GM12878 (cell line): ENCODE results near the gene AOC3. TPM values are rescaled to one million over a fixed set of nuclear protein-coding genes. Genes with fewer than 3 reads are reported as not detected.

Source experiments
- ATAC-seq: fragments of 200-7000 bp; cut with Tn5 transposase; 3 replicates; pipeline ENCODE4 v1.9.1; 2020; ENCODE audit warnings: mild to moderate bottlenecking, moderate library complexity
- BruUV-seq: library from RNA; stranded (reverse); fragments of 400-500 nt; replicated peaks from 2 replicates; lab custom pipeline; 2021; lab: Mats Ljungman, UMichigan
- CTCF ChIA-PET: fragments of 300-600 bp; sonication (Branson Sonifier 250); formaldehyde crosslinking; extraction: SDS; loops from one replicate; lab custom pipeline; 2021; ENCODE audit warnings: inconsistent platforms; lab: Yijun Ruan, JAX
- POLR2A ChIA-PET: fragments of 350-600 bp; formaldehyde crosslinking; extraction: SDS; loops from one replicate; lab custom pipeline; 2021; ENCODE audit warnings: inconsistent platforms; lab: Charles Lee
- RAD21 ChIA-PET: fragments of 300-600 bp; sonication (Branson Sonifier 250); formaldehyde crosslinking; loops from one replicate; lab custom pipeline; 2023; ENCODE audit warnings: antibody characterized with exemption; ENCODE audit not compliant: unreplicated experiment; lab: Charles Lee
- SMC1A ChIA-PET: fragments of 300-600 bp; sonication (Branson Sonifier 250); formaldehyde crosslinking; loops from one replicate; lab custom pipeline; 2023; ENCODE audit not compliant: unreplicated experiment, uncharacterized antibody; lab: Charles Lee
- DNase-seq: peaks from one replicate; pipeline ENCODE4 v3.0.0-alpha.2; 2011; ENCODE audit warnings: low read depth, low spot score
- FAIRE-seq: peaks from 3 replicates; lab custom pipeline; 2011; peaks lifted over from hg19 to GRCh38; lab: Jason Lieb, UNC
- H2AFZ ChIP-seq: 2 replicates; pipeline ENCODE4 v1.6.0; 2011; ENCODE audit warnings: low read depth, low read length, control low read depth; ENCODE audit not compliant: control insufficient read depth
- H3K27ac ChIP-seq: 2 replicates; pipeline ENCODE4 v1.5.1; 2011; ENCODE audit warnings: control low read depth; ENCODE audit not compliant: control insufficient read depth, insufficient read depth
- H3K27me3 ChIP-seq, 2 experiments: replicated peaks in 1 of 2; 2 replicates each; pipeline versions ENCODE4 v1.6.0 to v1.6.1; 2011; ENCODE audit warnings: low read length in 1 of 2; ENCODE audit not compliant: control insufficient read depth in 2 of 2, insufficient read depth in 2 of 2
- H3K36me3 ChIP-seq, 2 experiments: 2 replicates each; pipeline ENCODE4 v1.5.1; 2011; ENCODE audit warnings: low read length in 1 of 2; ENCODE audit not compliant: control insufficient read depth in 2 of 2, insufficient read depth in 2 of 2
- H3K4me1 ChIP-seq: 2 replicates; pipeline ENCODE4 v1.6.1; 2011; ENCODE audit warnings: mild to moderate bottlenecking, low read length, moderate library complexity, mixed read lengths; ENCODE audit not compliant: control insufficient read depth, insufficient read depth
- H3K4me2 ChIP-seq: 2 replicates; pipeline ENCODE4 v1.6.0; 2011; ENCODE audit warnings: control low read depth; ENCODE audit not compliant: control insufficient read depth, insufficient read depth
- H3K4me3 ChIP-seq: fragments of 200-600 bp; sonication (generic); 2 replicates; pipeline ENCODE4 v1.5.1; 2016
- H3K79me2 ChIP-seq: 2 replicates; pipeline ENCODE4 v1.6.0; 2011; ENCODE audit warnings: low read length; ENCODE audit not compliant: control insufficient read depth, insufficient read depth
- H3K9ac ChIP-seq: 2 replicates; pipeline ENCODE4 v1.8.0; 2011; ENCODE audit warnings: low read length, control low read depth, mixed read lengths; ENCODE audit not compliant: control insufficient read depth, insufficient read depth
- H3K9me3 ChIP-seq: replicated peaks from 3 replicates; pipeline ENCODE4 v1.5.1; 2011; ENCODE audit warnings: mild to moderate bottlenecking, low read length; ENCODE audit not compliant: control insufficient read depth, insufficient read depth
- H4K20me1 ChIP-seq: 2 replicates; pipeline ENCODE4 v1.6.0; 2011; ENCODE audit not compliant: control insufficient read depth, insufficient read depth
- CHD1 ChIP-seq: IDR thresholded peaks from 2 replicates; pipeline ENCODE4 v1.6.1; 2012; ENCODE audit warnings: low read depth, low read length, improper control_type of control experiment
- CREB1 ChIP-seq: IDR thresholded peaks from 2 replicates; pipeline ENCODE4 v1.6.1; 2012; ENCODE audit warnings: low read depth, mild to moderate bottlenecking, inconsistent platforms
- GATAD2B ChIP-seq: fragments of 450-650 bp; conservative IDR thresholded peaks from 2 replicates; pipeline ENCODE4 v1.6.1; 2017; ENCODE audit warnings: low read depth, mild to moderate bottlenecking, moderate library complexity
- NFIC ChIP-seq: IDR thresholded peaks from 2 replicates; pipeline ENCODE4 v1.6.1; 2012; ENCODE audit warnings: low read depth, mild to moderate bottlenecking, inconsistent platforms, low read length, moderate library complexity
- NFXL1 ChIP-seq: fragments of 450-650 bp; IDR thresholded peaks from 2 replicates; pipeline ENCODE4 v1.6.1; 2017; ENCODE audit warnings: antibody characterized with exemption, mild to moderate bottlenecking, borderline replicate concordance
- NKRF ChIP-seq: fragments of 450-650 bp; conservative IDR thresholded peaks from 2 replicates; pipeline ENCODE4 v1.6.1; 2017; ENCODE audit warnings: mild to moderate bottlenecking, moderate library complexity
- SMARCA5 ChIP-seq: fragments of 450-650 bp; IDR thresholded peaks from 2 replicates; pipeline ENCODE4 v1.6.1; 2017; ENCODE audit warnings: mild to moderate bottlenecking
- SP1 ChIP-seq: IDR thresholded peaks from one replicate; pipeline ENCODE4 v1.6.1; 2011; ENCODE audit warnings: low read depth, low read length
- TCF3 ChIP-seq: IDR thresholded peaks from 2 replicates; pipeline ENCODE4 v1.6.1; 2012; ENCODE audit warnings: low read depth, mild to moderate bottlenecking, low read length, borderline replicate concordance; ENCODE audit not compliant: insufficient read depth
- USF1 ChIP-seq: IDR thresholded peaks from 2 replicates; pipeline ENCODE4 v1.6.1; 2011; ENCODE audit warnings: borderline replicate concordance, low read depth, mild to moderate bottlenecking, moderate library complexity, mixed read lengths, low read length; ENCODE audit not compliant: insufficient read depth; ENCODE audit errors: extremely low read length
- ZBTB11 ChIP-seq: fragments of 450-650 bp; formaldehyde crosslinking; IDR thresholded peaks from 2 replicates; pipeline ENCODE4 v1.5.0; 2022; ENCODE audit warnings: mild to moderate bottlenecking, missing genetic modification characterization
- ZNF384 ChIP-seq: IDR thresholded peaks from 2 replicates; pipeline ENCODE4 v1.6.1; 2012; ENCODE audit warnings: low read depth, mild to moderate bottlenecking, low read length, improper control_type of control experiment, borderline replicate concordance
- ZNF687 ChIP-seq: fragments of 450-650 bp; IDR thresholded peaks from 2 replicates; pipeline ENCODE4 v1.6.1; 2017; ENCODE audit warnings: mild to moderate bottlenecking, moderate library complexity
- WGBS: methylation state at CpG from one replicate; pipeline ENCODE4 v1.1.6; 2016; ENCODE audit warnings: low lambda C conversion rate; ENCODE audit not compliant: insufficient replicate concordance, insufficient coverage; ENCODE audit errors: missing lambda C conversion rate; 5-methylcytosine and 5-hydroxymethylcytosine counted together
- in situ Hi-C: fragments of 300-500 bp; cut with MboI; formaldehyde crosslinking; loops from 9 replicates; pipeline ENCODE4 v1.14.3; 2018; ENCODE audit warnings: mixed read lengths
- intact Hi-C: fragments of 100-400 bp; cut with micrococcal nuclease; formaldehyde crosslinking; loops from one replicate; pipeline ENCODE4 v1.14.2; 2022; ENCODE audit not compliant: unreplicated experiment
- polyA plus RNA-seq, 11 experiments: library from polyadenylated mRNA; depleted of rRNA in 4 of 11; unstranded in 6 of 11; stranded (reverse) in 5 of 11; fragments of >200 nt; fragmentation: Nextera tagmentation in 4 of 11; fragmentation: Illumina TruSeq in 1 of 11; extraction: Ambion mirVana in 4 of 11; extraction: Trizol in 1 of 11; gene quantifications; 1 replicate in 1 of 11; 2 replicates in 10 of 11; pipeline versions ENCODE4 v1.2.1 to v1.2.3, GENCODE V29; 2011 to 2016; ENCODE audit warnings: inconsistent platforms in 2 of 11, missing spikeins in 2 of 11, low read depth in 1 of 11
- total RNA-seq, 4 experiments: library from RNA; depleted of rRNA in 3 of 4; stranded (reverse); fragments of >200 nt in 3 of 4; fragmentation: Illumina TruSeq in 1 of 4; extraction: Trizol in 1 of 4; gene quantifications; 2 replicates each; pipeline versions ENCODE4 v1.2.1 to v1.2.3, GENCODE V29; 2013 to 2021

The AOC3 gene
- total and polyA plus RNA-seq, 10 of the 15 experiments (the other 5 are each of a cell fraction or from before 2014, with no cell fraction given) = 0.02 to 0.91 (median 0.34) TPM; not detected in 2

GRCh38 chr17:42878123-42878880, 27.3 kb downstream of the AOC3 start:
- WGBS = 28% methylated on average over 12 of the region's 13 CpGs
- no TSS peak for BruUV-seq
- H2AFZ ChIP-seq = no peak overlapping the region
- no peak overlapping the region for H3K4me2 ChIP-seq
- DNase-seq (no peak), FAIRE-seq (no peak), ATAC-seq (no peak)
- H3K4me1 ChIP-seq = no peaks in the 10 kb centered on the region
- H3K79me2 ChIP-seq = no peaks in the 10 kb centered on the region
- no peaks in the 10 kb centered on the region; a peak in 2 of 4 replicates for H3K27me3 ChIP-seq
- no peak overlapping the region for H3K4me3 ChIP-seq
- RAD21 ChIA-PET = no interaction called here
- H3K9me3 ChIP-seq = no peaks in the 10 kb centered on the region
- no peak overlapping the region for H3K9ac ChIP-seq
- POLR2A ChIA-PET = no interaction called here
- intact Hi-C loops (no loop called here), in situ Hi-C loops (no loop called here)
- H3K27ac ChIP-seq = no peak overlapping the region
- SMC1A ChIA-PET = no interaction called here
- no peaks in the 10 kb centered on the region for H3K36me3 ChIP-seq
- no peaks in the 10 kb centered on the region for H4K20me1 ChIP-seq
- CTCF ChIA-PET = no interaction called here
- TF ChIP-seq NFIC (no peak), SP1 (no peak), USF1 (no peak), GATAD2B (no peak), NFXL1 (no peak), ZNF384 (no peak), CHD1 (no peak), TCF3 (no peak), SMARCA5 (no peak), ZBTB11 (CRISPR knock-in tag) (no peak), ZNF687 (no peak), NKRF (no peak), CREB1 (no peak)
